HG03159 (cell line): ENCODE results near the gene ABCA3.

Experiments used
- ATAC-seq: cut with Tn5 transposase; IDR thresholded peaks from one replicate; pipeline ENCODE4 v1.9.1; 2021; ENCODE audit warnings: mild to moderate bottlenecking, moderate library complexity; ENCODE audit not compliant: unreplicated experiment

The ABCA3 gene

GRCh38 chr16:2319606-2320005, 20.9 kb downstream of the ABCA3 start:
- no peak for ATAC-seq

- ATAC-seq = no peak
Measured at GRCh38 chr16:2317231-2318020, 23.1 kb downstream of the ABCA3 start.

GRCh38 chr16:2308089-2308962, 32.2 kb downstream of the ABCA3 start:
- no peak for ATAC-seq

- no peak for ATAC-seq
Measured at GRCh38 chr16:2299915-2300192, 40.7 kb downstream of the ABCA3 start.

GRCh38 chr16:2299121-2299914, 41.2 kb downstream of the ABCA3 start:
- no peak for ATAC-seq

GRCh38 chr16:2298621-2299020, 41.9 kb downstream of the ABCA3 start:
- ATAC-seq = no peak

GRCh38 chr16:2297506-2297860, 43.0 kb downstream of the ABCA3 start:
- ATAC-seq = no peak

GRCh38 chr16:2296661-2297505, 43.6 kb downstream of the ABCA3 start:
- ATAC-seq = no peak

GRCh38 chr16:2295056-2295798, 45.3 kb downstream of the ABCA3 start:
- ATAC-seq = no peak

- ATAC-seq = no peak
Measured at GRCh38 chr16:2292221-2292620, 48.3 kb downstream of the ABCA3 start.

GRCh38 chr16:2289282-2289681, 51.2 kb downstream of the ABCA3 start:
- no peak for ATAC-seq

- no peak for ATAC-seq
Measured at GRCh38 chr16:2288726-2289125, 51.8 kb downstream of the ABCA3 start.

GRCh38 chr16:2287916-2288547, 52.5 kb downstream of the ABCA3 start:
- ATAC-seq = no peak

GRCh38 chr16:2286550-2286949, 54.0 kb downstream of the ABCA3 start:
- ATAC-seq = no peak

- no peak for ATAC-seq
Measured at GRCh38 chr16:2285731-2286191, 54.8 kb downstream of the ABCA3 start.

- no peak for ATAC-seq
Measured at GRCh38 chr16:2284797-2285576, 55.5 kb downstream of the ABCA3 start.

- no peak for ATAC-seq
Measured at GRCh38 chr16:2284001-2284770, 56.3 kb downstream of the ABCA3 start.
